GM10266 (cell line): ENCODE data around the gene FUT8.
"Not testable (repeated sequence)": the region's sequence is repeated elsewhere in the genome, so short reads cannot be mapped to it uniquely, and the experiment has no call there.

Source experiments
- DNase-seq: peaks from one replicate; pipeline ENCODE4 v3.0.0; 2012; ENCODE audit errors: extremely low spot score
- CTCF ChIP-seq: IDR thresholded peaks from 2 replicates; pipeline ENCODE4 v1.5.1; 2012; ENCODE audit warnings: mild to moderate bottlenecking, low read depth; ENCODE audit not compliant: control insufficient read depth, insufficient read depth; ENCODE audit errors: missing control alignments

Gene FUT8

GRCh38 chr14:65623759-65624158 lies 211.2 kb downstream of the FUT8 start:
- no peak for TF ChIP-seq CTCF
- DNase-seq: no peak

- no peak for DNase-seq
- no peak for TF ChIP-seq CTCF
Measured at GRCh38 chr14:65627315-65627714, 214.8 kb downstream of the FUT8 start.

- no peak for TF ChIP-seq CTCF
Measured at GRCh38 chr14:65628664-65629063, 216.1 kb downstream of the FUT8 start.

GRCh38 chr14:65631040-65631439 lies 218.5 kb downstream of the FUT8 start:
- DNase-seq: no peak
- no peak for TF ChIP-seq CTCF

More at GRCh38 chr14:65628664-65629063, 216.1 kb downstream of the FUT8 start:
- DNase-seq: no peak

- DNase-seq: no peak
- no peak for TF ChIP-seq CTCF
Measured at GRCh38 chr14:65632487-65632886, 220.0 kb downstream of the FUT8 start.

GRCh38 chr14:65633666-65634065 lies 221.1 kb downstream of the FUT8 start:
- not testable (repeated sequence) for DNase-seq

- peak; percentile 78 for DNase-seq
- no peak for TF ChIP-seq CTCF
Measured at GRCh38 chr14:65637780-65638179, 225.2 kb downstream of the FUT8 start.

- no peak for TF ChIP-seq CTCF
- DNase-seq: no peak
Measured at GRCh38 chr14:65639216-65639615, 226.7 kb downstream of the FUT8 start.
